Measurements from ENCODE around the gene STXBP6.
"Not testable (repeated sequence)": the region's sequence is repeated elsewhere in the genome, so short reads cannot be mapped to it uniquely, and the experiment has no call there.

STXBP6 gene

DNA sequence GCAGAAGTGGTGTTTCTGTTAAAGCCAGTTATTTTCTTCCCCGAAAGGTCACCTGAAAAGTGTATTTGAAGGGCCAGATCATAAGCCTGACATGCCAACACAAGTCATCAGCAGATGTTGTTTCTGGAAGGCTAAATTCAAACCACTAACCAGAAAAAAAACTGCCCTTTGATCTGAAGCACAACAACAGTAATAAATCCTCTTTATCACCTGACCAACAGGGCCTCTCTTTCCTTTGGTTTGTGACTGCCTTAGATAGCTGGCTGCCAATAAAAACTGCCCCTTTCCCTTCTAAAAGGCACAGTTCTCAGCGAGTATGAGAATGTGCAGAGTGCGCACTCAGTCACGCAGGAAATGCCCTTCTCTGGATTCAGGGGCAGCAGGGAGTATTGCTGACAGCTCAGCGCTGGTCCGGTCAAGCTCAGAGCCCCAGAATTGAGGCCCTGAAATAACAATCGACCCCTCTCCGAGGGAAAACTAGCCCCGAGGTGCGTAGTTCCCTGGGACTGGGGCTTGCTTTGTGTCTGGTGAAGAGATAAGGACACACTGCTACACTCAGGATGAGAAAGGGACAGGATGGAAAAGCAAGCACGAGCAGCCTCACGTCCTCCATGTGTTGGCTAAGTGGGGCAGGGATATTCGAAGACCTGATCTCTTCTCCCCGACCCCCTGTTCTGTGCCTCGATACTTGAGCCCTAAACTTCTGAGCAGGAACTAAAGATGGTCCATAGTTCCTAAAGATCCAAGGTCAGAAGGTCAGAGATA lies 231.7 kb downstream of the STXBP6 start:
- no peak for DNase-seq

DNA sequence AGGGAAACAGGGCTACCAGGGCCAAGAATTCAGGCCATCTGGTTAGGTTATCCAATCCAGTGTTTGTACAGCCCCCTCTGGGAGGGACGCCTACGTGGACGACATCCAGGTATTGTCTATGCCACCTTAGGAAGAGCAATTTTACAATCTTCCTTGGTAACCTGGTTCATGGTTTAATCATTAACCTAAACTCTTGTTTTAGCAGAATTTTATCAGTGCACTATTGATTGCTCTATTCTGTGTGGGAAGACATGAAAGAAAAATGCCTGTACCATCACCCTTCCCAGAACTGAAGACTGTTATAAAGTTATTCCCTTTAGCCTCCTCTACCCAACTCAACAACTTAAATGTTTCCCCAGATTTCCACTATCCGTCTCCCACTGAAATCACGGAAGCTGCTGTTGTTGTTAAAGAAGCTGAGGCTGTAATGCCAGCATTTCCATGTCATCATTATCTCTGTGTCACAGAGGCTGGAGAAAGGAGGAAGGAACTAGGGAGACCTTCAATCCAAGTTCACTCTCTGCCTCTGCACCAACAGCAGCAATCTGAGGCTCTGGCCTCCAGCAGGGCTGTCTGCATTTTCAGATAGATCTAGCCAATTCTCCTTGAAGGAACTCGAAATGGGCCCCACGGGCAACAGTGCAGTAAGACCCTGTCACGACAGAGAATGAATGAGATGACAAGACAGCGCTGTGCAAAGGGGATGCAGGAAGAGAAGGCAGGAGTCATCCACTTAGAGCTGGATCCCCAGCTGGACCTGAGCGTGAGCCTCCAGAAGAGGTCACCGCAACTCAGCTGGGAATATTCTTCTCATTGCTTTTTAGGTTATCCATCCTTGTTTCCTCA lies 232.5 kb downstream of the STXBP6 start:
- DNase-seq: peak; percentile 47

DNA sequence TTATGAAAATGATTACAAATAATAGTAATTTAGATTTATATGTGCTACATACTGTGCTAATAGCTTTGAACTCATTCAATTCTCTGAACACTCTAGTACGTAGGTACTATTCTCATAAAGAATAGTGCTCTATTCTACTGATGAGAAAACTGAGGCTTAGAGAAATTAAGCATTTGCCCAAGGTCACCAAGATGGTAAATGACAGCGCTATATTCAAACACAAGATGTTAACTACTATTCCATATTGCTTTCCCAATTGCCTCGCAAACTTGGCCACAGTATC lies 233.1 kb downstream of the STXBP6 start:
- no peak for DNase-seq

DNA sequence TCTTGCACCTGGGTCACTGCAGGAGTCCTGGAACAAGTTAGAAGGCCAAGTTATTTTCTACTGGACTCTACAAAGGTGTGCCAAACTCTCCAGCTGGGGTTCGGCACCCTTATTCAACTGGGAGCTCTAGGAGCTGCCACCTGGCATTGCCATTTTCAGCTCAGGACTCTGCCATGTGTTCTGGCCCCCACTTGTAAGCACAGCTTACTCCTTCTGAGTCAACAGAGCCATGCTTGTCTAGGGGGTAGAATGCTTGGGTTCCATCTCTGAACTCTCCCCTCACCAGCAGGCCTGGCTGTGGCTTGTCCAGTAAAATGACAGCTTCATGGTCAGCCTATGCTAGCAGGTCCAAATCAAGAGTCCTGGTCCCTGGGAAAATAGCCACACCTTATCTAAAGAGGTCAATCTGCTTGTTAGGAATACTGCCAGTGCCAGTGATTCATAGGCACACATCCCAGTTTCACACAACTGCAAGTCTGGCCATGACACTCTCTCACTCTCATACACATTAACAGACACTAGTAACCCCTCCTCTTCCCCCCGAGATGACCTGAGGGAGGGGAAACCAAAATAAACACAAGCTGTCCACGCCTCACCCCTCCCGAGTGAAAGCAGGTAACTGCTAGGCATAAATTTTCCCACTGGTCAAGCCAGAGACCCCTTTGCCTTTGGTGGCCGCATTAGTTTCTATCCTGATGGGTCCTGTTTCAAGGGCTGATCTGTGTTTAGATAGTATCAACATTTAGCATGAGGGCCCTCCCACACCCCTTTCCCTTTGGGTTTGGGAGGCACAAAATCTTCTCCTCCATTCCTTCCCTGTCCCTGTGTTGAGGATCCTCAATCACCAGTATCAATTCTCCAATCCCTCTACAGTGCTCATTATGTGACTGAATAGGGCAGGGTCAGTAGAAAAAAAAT lies 233.7 kb downstream of the STXBP6 start:
- no peak for DNase-seq

DNA sequence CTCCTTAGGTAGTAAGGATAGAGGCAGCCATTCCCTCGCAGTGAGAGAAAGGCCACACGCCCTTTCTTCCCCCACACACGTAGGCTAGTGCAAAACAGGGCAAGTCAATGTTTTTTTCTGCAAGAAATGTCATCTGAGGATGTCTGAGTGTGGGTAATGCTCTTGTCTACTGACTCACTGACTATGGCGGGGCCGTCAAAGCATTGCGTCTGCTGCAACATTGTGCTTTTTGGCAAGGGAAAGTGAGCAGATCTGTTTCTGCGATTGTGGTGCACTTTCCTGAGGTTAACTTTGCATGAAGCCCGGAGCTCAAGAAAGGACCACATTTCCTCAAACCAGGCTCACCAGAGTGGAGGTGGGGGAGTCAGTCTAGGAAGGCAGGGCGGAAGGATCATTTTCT lies 234.4 kb downstream of the STXBP6 start:
- DNase-seq: no peak

DNA sequence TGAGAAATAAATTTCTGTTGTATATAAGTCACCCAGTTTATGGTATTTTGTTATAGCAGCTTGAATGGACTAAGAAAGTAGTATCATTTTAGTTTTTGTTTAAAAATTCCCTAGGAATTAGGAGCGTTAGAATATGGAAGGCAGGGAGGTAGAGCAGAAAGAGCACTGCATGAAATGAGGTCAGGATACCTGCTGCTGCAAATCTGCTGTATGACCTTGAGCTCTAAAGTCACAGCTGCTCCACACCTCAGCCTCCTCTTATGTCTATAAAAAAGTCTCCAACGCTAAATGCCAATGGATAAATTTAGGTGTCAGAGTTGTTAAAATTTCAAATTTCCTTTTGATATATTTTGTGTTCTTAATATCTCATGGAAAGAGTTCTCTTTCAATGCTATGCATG lies 235.0 kb downstream of the STXBP6 start:
- no peak for DNase-seq

DNA sequence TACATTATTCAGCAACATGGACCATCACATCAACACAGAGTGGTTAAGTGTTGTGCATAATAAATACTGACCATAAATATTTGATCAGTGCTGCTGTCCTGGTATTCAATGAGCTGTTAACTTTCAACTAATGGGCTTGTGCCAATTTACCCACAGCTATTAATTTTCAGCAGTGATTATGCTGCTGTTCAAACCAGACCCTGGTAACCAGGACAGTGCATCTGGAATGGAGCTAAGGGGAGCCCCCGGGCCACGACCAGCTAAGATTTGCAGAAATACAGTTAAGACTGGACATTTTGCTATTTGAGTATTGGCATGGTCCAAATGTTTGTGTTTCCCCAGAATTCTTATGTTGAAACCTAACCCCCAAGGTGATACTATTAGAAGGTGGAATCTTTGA lies 235.6 kb downstream of the STXBP6 start:
- DNase-seq: no peak

DNA sequence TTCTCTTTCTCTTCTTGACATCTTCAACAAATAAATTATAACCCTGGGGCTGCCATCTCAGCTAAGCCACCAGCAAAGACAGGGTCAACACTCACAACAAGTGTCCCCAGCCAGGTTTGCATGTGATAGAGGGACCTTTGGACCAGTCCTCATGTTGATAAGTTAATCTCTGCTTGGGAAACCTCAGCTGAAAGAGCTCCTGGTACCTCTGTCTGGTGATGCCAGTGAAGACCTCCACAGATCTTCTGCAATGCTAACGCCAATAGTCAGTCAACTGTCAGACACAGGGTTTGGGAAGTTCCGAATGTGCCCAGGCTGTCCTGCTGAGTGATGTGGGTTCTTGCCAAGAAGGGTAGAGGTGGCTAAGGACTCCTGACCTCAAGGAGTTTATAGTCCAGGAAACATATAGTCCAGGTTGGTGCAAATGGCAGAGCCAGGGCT lies 236.1 kb downstream of the STXBP6 start:
- DNase-seq: no peak

DNA sequence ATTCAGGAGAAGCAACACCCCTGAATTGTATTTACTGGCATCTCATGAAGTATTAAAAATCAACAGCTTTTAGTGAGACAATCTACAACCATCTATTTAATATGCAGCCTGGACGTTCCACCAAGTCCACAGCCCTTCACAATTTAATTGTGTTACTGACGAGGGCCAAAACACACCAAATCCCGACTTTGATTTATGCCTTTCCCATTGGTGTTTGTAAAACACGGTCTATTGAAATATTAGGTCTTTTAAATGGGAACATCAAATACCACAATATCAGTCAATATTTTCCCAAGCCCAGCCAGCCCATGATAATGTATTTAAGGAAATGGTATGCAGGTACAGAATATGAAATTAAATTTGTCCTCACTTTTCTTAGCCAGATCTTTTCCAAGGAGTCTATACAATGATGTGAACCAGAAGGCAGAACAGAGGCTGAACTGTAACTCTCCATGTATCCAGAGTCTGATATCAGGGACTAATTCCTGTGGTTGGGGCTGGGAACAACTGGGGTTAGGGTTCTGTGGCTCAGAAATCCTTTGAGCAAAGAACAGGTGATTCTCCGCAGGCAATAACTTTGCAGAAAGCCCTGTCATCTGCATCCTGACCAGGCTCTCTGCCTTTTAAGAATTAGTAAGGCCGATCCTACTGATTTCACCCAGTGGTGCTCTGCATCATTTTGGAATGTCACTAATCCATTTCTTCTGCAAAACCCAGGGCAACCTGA lies 236.7 kb downstream of the STXBP6 start:
- no peak for DNase-seq

DNA sequence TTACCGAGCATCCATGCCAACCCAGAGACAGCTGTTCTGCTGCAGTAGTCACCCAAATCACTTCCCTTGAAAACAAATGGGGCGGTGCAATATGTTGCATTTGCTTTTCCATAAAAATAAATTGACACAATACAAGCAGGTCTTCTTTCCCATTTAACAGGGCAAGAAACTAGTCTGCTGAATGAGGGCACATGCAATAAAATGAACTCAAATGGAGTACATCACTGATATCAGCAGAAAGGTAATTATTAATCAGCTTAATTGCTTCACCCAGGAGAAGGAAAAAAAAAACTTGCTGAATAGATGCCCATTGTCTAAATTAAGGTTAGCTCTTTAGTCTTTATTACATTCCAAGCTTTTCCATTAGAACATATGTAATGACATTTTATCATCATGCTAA lies 240.8 kb downstream of the STXBP6 start:
- DNase-seq: no peak

DNA sequence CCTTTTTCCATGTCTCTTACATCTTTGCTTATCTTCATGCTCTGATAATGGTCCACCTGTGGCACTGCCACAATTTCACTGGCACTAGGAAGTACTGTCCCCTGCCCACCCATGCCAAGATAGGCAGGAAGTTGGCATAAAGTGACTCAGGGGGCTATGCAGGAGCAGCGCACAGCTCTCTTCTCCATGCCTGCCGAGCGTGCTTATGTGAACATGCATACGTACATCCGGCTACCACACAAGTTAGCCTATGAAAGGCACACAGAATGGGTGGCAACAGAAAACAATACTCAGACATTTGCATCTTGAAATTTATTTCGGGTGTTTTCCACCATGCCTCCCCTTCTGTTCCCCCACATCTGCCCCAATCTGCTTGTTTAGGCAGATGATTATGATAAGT lies 241.5 kb downstream of the STXBP6 start:
- DNase-seq: no peak

DNA sequence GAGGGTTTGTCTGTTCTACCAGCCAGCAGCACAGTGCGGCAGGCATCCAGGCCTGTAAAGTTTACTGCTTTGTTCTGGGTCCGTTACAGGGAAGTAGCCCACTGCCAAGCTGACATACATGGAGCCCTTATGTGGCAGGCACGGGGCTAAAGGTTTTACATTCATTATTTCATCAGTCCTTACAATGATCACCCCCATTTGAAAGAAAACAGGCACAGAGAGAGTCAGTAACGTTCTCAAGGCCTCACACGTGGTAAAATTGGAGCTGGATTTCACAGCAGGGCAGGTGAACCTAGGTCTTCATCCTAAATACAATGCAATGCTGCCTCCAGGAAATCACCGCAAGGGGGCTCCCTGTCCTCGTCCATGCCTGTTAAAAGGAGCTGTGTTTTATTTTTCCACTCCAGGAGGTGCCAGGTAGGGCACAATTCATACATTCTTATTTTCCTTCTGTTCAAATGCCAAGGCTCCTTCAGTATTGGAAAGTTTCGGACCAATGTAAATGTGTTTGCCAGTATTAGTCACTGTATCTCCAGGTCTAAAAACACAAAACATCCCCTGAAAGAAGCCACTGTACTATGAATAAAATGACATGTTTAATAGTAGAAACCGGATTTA lies 243.8 kb downstream of the STXBP6 start:
- peak; percentile 54 for DNase-seq

DNA sequence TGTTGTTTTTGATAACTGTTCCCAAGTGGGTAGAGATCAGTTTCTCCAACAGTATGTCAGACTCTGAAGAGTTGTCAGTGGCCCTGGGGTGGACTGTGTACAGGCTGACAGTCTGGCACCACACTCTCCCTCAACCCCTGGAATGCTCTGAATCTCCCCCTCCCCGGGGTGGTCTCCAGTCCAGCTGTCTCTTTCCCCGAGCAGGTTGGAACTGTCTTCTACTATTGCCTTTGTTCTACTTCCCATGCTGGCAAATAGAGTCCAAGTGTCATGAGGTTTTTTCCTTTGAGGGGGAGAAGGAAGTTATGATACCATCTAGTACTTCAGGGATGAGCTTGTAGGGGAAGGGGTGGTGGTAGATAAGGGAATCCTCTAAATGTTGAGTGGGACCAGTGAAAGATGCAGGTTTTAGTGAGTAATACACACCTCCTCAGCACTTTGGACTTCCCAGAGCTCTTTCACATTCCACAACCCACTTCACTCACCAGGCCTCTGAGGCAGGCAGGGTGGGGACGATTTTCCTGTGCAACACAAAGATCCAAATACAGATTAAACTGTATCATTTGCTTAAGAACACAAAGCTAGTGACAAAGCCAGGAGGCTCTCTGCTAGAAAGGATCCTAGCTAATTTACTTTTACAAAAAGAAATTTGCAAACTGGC lies 245.3 kb downstream of the STXBP6 start:
- no peak for DNase-seq

DNA sequence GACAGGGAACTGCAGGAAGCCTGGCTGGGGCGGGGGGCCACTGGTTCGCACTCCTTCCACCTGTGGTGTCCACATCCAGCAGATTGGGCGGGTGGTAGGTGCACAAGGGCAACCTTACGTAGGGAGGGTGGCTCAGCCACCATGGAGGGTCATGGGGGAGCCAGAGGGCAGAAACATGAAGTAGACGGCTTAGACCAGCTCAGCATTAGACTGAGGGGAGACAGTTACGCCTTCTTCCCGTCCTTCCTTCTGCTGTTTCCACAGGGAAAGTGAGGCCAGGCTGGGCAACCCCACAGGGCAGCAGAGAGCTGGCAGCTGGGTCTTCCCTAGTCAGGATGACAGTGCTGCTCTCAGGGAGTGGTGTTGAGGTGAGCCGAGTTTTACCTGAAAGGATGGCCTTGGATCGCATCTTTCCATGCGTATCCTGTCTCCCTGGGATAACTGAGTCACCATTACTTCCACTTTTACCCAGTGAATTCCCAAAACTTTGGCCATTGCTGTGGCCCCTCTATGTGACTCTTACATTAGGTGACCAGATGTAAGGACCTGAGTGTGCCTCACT lies 245.9 kb downstream of the STXBP6 start:
- DNase-seq: no peak

DNA sequence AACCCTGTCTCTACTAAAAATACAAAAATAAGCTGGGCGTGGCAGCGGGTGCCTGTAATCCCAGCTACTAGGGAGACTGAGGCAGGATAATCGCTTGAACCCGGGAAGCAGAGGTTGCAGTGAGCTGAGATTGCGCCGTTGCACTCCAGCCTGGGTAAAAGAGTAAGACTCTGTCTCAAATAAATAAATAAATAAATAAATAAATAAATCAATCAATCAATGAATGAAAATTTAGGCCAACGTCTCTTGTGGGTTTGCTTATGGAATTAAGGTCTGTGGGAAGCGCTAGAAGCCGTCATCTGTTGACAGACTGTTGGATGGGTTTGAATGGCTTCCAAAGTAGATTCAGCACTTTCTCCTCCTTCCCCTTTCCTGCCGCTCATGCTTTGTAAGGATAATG lies 246.5 kb downstream of the STXBP6 start:
- DNase-seq: not testable (repeated sequence)

DNA sequence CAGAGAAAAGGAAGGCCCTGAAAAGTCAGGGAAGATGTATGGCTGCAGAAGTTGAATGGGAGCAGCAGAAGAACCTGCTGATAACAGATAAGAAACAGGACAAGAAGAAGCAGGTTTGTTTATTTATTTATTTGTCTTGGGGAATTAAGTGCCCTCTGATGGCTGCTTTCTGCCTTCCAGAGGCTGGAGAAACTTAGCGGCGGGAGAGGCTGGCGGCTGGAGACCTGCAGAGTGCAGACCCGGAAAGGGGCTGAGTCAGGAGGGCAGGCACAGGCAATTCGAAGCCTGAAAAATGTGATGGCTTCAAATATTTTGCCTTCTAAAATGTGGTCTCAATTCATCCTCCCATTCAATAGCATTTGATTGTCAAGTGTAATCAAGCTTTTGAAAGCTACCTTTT lies 247.7 kb downstream of the STXBP6 start:
- DNase-seq: no peak

DNA sequence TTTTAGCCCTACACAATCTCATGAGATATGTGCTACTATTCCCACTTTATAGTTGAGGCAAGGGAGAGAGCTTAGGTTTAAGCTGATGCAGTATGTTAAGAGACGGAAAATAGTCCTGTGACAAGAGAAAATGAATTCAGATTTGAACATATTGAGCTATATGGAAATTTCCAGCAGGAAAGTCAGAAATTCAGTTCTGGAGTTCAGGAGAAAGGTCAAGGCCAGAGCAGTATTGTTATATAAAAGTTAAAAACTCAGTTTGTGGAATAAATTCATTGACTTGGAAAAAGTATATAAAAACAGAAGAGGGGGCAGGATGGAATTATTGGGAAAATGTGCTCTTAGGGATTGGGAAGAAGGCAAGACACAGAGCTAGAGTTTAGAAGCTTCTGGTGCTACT lies 248.9 kb downstream of the STXBP6 start:
- DNase-seq: no peak

DNA sequence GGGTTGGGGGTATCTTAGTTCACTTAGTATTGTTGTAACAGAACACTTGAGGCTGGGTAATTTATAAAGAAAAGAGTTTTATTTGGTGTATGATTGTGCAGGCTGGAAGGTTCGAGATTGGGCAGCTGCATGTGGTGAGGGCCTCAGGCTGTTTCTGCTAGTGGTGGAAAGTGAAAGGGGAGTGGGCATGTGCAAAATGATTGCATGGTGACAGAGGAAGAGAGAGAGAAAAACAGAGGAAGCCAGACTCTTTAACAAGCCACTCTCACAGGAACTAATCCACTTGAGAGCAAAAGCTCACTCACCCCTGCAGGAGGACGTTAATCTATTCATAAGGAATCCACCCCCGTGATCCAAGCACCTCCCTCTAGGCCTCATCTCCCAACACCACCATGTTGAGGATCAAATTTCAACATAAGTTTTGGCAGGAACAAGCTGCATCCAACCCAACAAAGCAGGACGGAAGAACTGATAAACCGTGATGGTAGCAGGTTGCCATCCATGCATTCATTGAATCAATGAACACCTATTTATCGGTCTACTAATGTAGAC lies 251.0 kb downstream of the STXBP6 start:
- DNase-seq: no peak

DNA sequence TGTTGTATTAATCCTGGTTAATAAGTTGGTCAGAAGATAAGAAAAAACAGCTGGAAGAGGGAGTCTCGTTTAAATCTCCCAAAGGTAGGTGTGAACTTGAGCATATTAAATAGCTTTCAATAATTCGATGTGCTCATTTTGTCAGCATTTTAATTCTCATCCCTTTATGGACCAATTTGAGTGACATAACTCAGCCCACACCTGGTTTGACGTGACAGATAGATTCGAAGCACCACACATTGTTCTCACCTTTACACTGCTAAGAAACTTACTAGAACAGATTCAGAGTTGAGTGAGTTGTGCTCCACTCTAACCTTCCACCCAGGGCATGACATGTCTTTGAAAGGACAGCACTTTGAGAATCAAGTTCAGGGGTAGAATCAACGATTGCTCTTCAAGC lies 254.5 kb downstream of the STXBP6 start:
- no peak for DNase-seq

DNA sequence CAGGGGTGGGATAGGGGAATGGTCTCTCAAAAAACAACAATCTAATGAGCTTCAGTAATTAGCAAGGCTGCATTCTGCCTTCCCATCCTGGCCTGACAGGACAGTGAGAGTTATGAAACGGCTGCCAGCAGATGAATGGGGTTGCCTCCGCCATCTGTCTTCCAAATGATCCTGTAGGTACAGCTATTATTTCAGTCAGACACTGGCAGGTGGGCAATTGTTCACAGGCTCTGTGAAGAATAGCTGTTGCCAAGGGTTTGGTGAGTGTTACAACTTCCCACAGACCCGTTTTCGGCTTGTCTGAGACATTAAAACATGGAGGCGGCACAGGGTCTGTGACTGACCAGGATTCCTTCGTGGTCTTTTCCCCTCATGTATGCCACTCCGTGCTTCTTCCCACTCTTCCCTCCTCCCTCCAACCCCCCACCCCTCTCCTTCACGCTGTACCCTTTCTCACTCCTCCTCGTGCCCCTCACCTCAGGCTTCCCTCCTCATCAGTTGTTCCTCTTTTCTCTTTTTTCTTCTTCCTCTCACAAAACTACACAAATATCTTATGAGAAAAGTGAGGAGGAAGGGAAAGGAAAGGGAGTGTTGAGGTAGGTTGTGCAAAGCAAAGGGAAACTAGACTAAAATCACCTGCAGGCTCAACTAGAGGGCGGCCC lies 255.2 kb downstream of the STXBP6 start:
- no peak for DNase-seq

DNA sequence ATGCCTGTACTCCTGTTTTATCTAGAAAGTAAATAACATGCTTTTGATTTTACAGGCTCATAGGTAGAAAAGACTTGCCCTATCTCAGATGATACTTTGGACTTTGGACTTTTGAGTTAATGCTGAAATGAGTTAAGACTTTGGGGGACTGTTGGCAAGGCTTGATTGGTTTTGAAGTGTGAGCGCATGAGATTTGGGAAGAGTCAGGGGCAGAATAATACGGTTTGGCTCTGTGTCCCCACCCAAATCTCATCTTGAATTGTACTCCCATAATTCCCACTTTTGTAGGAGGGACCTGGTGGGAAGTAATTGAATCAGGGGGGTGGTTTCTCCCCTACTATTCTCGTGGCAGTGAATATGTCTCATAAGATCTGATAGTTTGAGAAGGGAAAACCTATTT lies 259.8 kb downstream of the STXBP6 start:
- no peak for DNase-seq

All from fibroblast of skin of right biceps (primary cell).